HCT116 (cell line): Measurements from ENCODE around the gene NGF. TPM values are rescaled to one million over a fixed set of nuclear protein-coding genes. Genes with fewer than 3 reads are reported as not detected.

ENCODE experiments used
- ATAC-seq: fragments of 200-7000 bp; cut with Tn5 transposase; 2 replicates; pipeline ENCODE4 v1.9.1; 2020; ENCODE audit warnings: mild to moderate bottlenecking, moderate library complexity
- BruUV-seq: library from RNA; stranded (reverse); fragments of 400-500 nt; replicated peaks from 2 replicates; lab custom pipeline; 2021; lab: Mats Ljungman, UMichigan
- CTCF ChIA-PET: fragments of 300-600 bp; sonication (Branson Sonifier 250); formaldehyde crosslinking; loops from one replicate; lab custom pipeline; 2021; ENCODE audit warnings: antibody characterized with exemption; lab: Charles Lee
- POLR2A ChIA-PET: fragments of 300-600, 350-600 bp; sonication (Branson Sonifier 250); formaldehyde crosslinking; loops from one replicate; lab custom pipeline; 2021; ENCODE audit warnings: antibody characterized with exemption; lab: Charles Lee
- RAD21 ChIA-PET, 2 experiments: fragments of 300-600 bp; sonication (Branson Sonifier 250); formaldehyde crosslinking; loops; one replicate each; lab custom pipeline; 2023; ENCODE audit warnings: low total read pairs in 2 of 2; ENCODE audit not compliant: uncharacterized antibody in 2 of 2, unreplicated experiment in 2 of 2, low non-redundant PET in 1 of 2; lab: Charles Lee
- DNase-seq: peaks from one replicate; pipeline ENCODE4 v3.0.0-alpha.2; 2010; ENCODE audit warnings: low read depth, low spot score
- H2AFZ ChIP-seq: fragments of 200-600 bp; shearing (Covaris generic), sonication (generic); 2 replicates; pipeline ENCODE4 v1.6.1; 2017; ENCODE audit warnings: low read depth, mixed run types, mixed read lengths, antibody characterized with exemption, low read length; ENCODE audit not compliant: poor library complexity, severe bottlenecking
- H3K27ac ChIP-seq: 2 replicates; pipeline ENCODE4 v1.5.1; 2012; ENCODE audit warnings: low read depth, low read length
- H3K27me3 ChIP-seq: fragments of 200-600 bp; sonication (generic); 2 replicates; pipeline ENCODE4 v1.6.1; 2016; ENCODE audit warnings: mixed run types, low read length, mixed read lengths; ENCODE audit not compliant: insufficient read depth
- H3K36me3 ChIP-seq, 2 experiments: fragments of 200-500 bp in 1 of 2; fragments of 200-600 bp in 1 of 2; sonication (Bioruptor generic) in 1 of 2; sonication (generic) in 1 of 2; 2 replicates each; pipeline versions ENCODE4 v1.5.1 to v1.6.1; 2014 to 2016; ENCODE audit warnings: low read length in 2 of 2, inconsistent platforms in 1 of 2, mixed read lengths in 1 of 2, mixed run types in 1 of 2; ENCODE audit not compliant: insufficient read depth in 2 of 2, control insufficient read depth in 1 of 2
- H3K4me1 ChIP-seq, 2 experiments: fragments of 200-600 bp in 1 of 2; sonication (generic) in 1 of 2; 2 replicates each; pipeline versions ENCODE4 v1.5.1 to v1.6.1; 2012 to 2017; ENCODE audit warnings: low read length in 2 of 2, inconsistent platforms in 1 of 2, mild to moderate bottlenecking in 1 of 2, mixed read lengths in 1 of 2, mixed run types in 1 of 2, moderate library complexity in 1 of 2; ENCODE audit not compliant: insufficient read depth in 2 of 2, control insufficient read depth in 1 of 2
- H3K4me2 ChIP-seq: fragments of 200-600 bp; sonication (generic); 2 replicates; pipeline ENCODE4 v1.6.1; 2017; ENCODE audit warnings: mixed run types, low read length, mixed read lengths
- H3K4me3 ChIP-seq, 2 experiments: fragments of 200-600 bp in 1 of 2; sonication (generic) in 1 of 2; replicated peaks in 1 of 2; 2 replicates each; pipeline ENCODE4 v1.5.1; 2011 to 2016; ENCODE audit warnings: low read length in 2 of 2, control low read depth in 1 of 2, low read depth in 1 of 2, mild to moderate bottlenecking in 1 of 2, mixed read lengths in 1 of 2, mixed run types in 1 of 2
- H3K79me2 ChIP-seq: fragments of 200-600 bp; sonication (generic); 2 replicates; pipeline ENCODE4 v1.6.1; 2017; ENCODE audit warnings: mild to moderate bottlenecking, mixed run types, low read length, moderate library complexity, mixed read lengths; ENCODE audit not compliant: insufficient read depth
- H3K9ac ChIP-seq: fragments of 200-600 bp; sonication (generic); 2 replicates; pipeline ENCODE4 v1.6.1; 2016; ENCODE audit warnings: low read length, mixed read lengths
- H3K9me2 ChIP-seq: fragments of 200-600 bp; sonication (generic), shearing (Covaris generic); 2 replicates; pipeline ENCODE4 v1.6.1; 2017; ENCODE audit warnings: mixed run types, mild to moderate bottlenecking, moderate library complexity; ENCODE audit not compliant: insufficient read depth
- H3K9me3 ChIP-seq, 2 experiments: fragments of 200-500 bp in 1 of 2; fragments of 200-600 bp in 1 of 2; sonication (Bioruptor generic) in 1 of 2; sonication (generic) in 1 of 2; 2 replicates each; pipeline ENCODE4 v1.6.1; 2014 to 2017; ENCODE audit warnings: low read length in 2 of 2, mixed read lengths in 2 of 2, inconsistent platforms in 1 of 2, low read depth in 1 of 2, mild to moderate bottlenecking in 1 of 2, mixed run types in 1 of 2, moderate library complexity in 1 of 2; ENCODE audit not compliant: control insufficient read depth in 1 of 2, insufficient read depth in 1 of 2
- H4K20me1 ChIP-seq: fragments of 200-600 bp; sonication (generic), shearing (Covaris generic); 2 replicates; pipeline ENCODE4 v1.6.1; 2017; ENCODE audit warnings: mixed run types, mild to moderate bottlenecking, moderate library complexity; ENCODE audit not compliant: insufficient read depth
- CBX3 ChIP-seq: IDR thresholded peaks from 2 replicates; pipeline ENCODE4 v1.6.1; 2012; ENCODE audit warnings: low read depth
- CEBPB ChIP-seq: IDR thresholded peaks from 2 replicates; pipeline ENCODE4 v1.6.1; 2012; ENCODE audit warnings: low read depth
- JUND ChIP-seq: IDR thresholded peaks from 2 replicates; pipeline ENCODE4 v1.6.1; 2012
- POLR2A ChIP-seq: IDR thresholded peaks from 2 replicates; pipeline ENCODE4 v1.7.0; 2011; ENCODE audit warnings: borderline replicate concordance; ENCODE audit not compliant: insufficient read depth, insufficient read length; ENCODE audit errors: extremely low read depth
- POLR2AphosphoS5 ChIP-seq: IDR thresholded peaks from 2 replicates; pipeline ENCODE4 v1.6.1; 2011; ENCODE audit warnings: mild to moderate bottlenecking, low read depth, low read length, moderate library complexity
- RAD21 ChIP-seq: IDR thresholded peaks from 2 replicates; pipeline ENCODE4 v1.6.1; 2012; ENCODE audit warnings: low read depth, mild to moderate bottlenecking
- REST ChIP-seq: IDR thresholded peaks from 2 replicates; pipeline ENCODE4 v1.6.1; 2012; ENCODE audit warnings: low read depth
- SP1 ChIP-seq: IDR thresholded peaks from 2 replicates; pipeline ENCODE4 v1.6.1; 2012; ENCODE audit warnings: low read depth
- ZFX ChIP-seq: fragments of 450-650 bp; IDR thresholded peaks from 2 replicates; pipeline ENCODE4 v1.6.1; 2017
- ZNF274 ChIP-seq: fragments of 200-500 bp; sonication (Bioruptor generic); IDR thresholded peaks from 2 replicates; pipeline ENCODE4 v1.6.1; 2014; ENCODE audit warnings: mild to moderate bottlenecking, low read depth, low read length, inconsistent platforms
- intact Hi-C: fragments of 100-400 bp; cut with micrococcal nuclease; formaldehyde crosslinking; loops from 2 replicates; pipeline ENCODE4 v1.10.0; 2022
- total RNA-seq: library from RNA; stranded (reverse); gene quantifications from one replicate; pipeline ENCODE4 v1.2.1, GENCODE V29; 2021; ENCODE audit not compliant: unreplicated experiment
- TF ChIP-seq, protein P1 (sequence below): IDR thresholded peaks from 2 replicates; pipeline ENCODE4 v1.6.1; 2011; ENCODE audit warnings: mild to moderate bottlenecking, low read length, moderate library complexity; ENCODE audit not compliant: insufficient replicate concordance; ENCODE audit errors: extremely low read depth
- TF ChIP-seq, protein P2 (sequence below): IDR thresholded peaks from 2 replicates; pipeline ENCODE4 v1.6.1; 2012
- TF ChIP-seq, protein P3 (sequence below), 3 experiments: fragments of 200-600 bp in 1 of 3; sonication (generic) in 1 of 3; IDR thresholded peaks in 2 of 3; conservative IDR thresholded peaks in 1 of 3; 2 replicates each; pipeline ENCODE4 v1.5.1; 2012 to 2017; ENCODE audit warnings: low read depth in 2 of 3, low read length in 2 of 3, antibody characterized with exemption in 1 of 3, borderline replicate concordance in 1 of 3, control low read depth in 1 of 3, mild to moderate bottlenecking in 1 of 3, mixed read lengths in 1 of 3, mixed run types in 1 of 3, moderate library complexity in 1 of 3; ENCODE audit not compliant: insufficient read depth in 1 of 3

The NGF gene
- total RNA-seq, 1 experiment from 2014 or later: not detected

- no peak for TF ChIP-seq POLR2AphosphoS5
- TF ChIP-seq, protein P1, sequence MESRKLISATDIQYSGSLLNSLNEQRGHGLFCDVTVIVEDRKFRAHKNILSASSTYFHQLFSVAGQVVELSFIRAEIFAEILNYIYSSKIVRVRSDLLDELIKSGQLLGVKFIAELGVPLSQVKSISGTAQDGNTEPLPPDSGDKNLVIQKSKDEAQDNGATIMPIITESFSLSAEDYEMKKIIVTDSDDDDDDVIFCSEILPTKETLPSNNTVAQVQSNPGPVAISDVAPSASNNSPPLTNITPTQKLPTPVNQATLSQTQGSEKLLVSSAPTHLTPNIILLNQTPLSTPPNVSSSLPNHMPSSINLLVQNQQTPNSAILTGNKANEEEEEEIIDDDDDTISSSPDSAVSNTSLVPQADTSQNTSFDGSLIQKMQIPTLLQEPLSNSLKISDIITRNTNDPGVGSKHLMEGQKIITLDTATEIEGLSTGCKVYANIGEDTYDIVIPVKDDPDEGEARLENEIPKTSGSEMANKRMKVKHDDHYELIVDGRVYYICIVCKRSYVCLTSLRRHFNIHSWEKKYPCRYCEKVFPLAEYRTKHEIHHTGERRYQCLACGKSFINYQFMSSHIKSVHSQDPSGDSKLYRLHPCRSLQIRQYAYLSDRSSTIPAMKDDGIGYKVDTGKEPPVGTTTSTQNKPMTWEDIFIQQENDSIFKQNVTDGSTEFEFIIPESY: no peak
- TF ChIP-seq JUND: no peak
- TF ChIP-seq ZNF274: no peak
Observed at GRCh38 chr1:115262886-115263285, 75.2 kb downstream of the NGF start (continued).

DNA sequence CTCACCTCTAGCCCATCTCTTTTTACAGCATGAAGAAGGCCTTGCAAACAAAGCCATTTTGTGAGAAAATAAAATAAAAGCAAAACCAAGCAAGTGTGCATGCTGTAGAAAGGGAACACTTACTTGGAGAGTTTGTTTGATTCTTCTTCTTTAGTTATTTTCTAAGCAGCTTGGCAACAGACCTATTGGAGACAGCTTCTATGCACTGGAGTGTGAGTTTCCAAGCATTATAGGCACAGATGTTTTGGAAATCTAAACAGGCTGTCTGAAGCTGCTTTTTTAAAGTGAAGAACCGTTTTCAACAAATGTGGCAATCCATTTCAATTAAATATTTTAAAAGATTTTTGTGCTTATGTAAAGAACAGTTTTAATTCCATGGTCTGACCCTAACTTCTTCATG lies 76.6 kb downstream of the NGF start:
- TF ChIP-seq SP1 (no peak), ZFX (no peak), JUND (no peak), ZNF274 (no peak), REST (no peak), RAD21 (no peak), CEBPB (no peak), POLR2A (no peak), CBX3 (no peak)
- TF ChIP-seq, protein P2, sequence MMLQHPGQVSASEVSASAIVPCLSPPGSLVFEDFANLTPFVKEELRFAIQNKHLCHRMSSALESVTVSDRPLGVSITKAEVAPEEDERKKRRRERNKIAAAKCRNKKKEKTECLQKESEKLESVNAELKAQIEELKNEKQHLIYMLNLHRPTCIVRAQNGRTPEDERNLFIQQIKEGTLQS: no peak
- TF ChIP-seq, protein P3, sequence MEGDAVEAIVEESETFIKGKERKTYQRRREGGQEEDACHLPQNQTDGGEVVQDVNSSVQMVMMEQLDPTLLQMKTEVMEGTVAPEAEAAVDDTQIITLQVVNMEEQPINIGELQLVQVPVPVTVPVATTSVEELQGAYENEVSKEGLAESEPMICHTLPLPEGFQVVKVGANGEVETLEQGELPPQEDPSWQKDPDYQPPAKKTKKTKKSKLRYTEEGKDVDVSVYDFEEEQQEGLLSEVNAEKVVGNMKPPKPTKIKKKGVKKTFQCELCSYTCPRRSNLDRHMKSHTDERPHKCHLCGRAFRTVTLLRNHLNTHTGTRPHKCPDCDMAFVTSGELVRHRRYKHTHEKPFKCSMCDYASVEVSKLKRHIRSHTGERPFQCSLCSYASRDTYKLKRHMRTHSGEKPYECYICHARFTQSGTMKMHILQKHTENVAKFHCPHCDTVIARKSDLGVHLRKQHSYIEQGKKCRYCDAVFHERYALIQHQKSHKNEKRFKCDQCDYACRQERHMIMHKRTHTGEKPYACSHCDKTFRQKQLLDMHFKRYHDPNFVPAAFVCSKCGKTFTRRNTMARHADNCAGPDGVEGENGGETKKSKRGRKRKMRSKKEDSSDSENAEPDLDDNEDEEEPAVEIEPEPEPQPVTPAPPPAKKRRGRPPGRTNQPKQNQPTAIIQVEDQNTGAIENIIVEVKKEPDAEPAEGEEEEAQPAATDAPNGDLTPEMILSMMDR (IDR thresholded peaks at IDR 0.05 in 2 of 3, conservative IDR thresholded peaks at IDR 0.05 in 1 of 3; ENCODE audit: borderline replicate concordance in 1 of 3, insufficient read depth in 1 of 3, low read depth in 2 of 3, low read length in 2 of 3): no peak
- POLR2A ChIA-PET: no interaction called here
- BruUV-seq: no TSS peak
- Histone ChIP-seq H3K9ac (no peak overlapping the region), H3K4me3 (no peak overlapping the region), H3K4me1 (peaks cover 0 to 5% of the 10 kb centered on the region in 2 experiments; a peak in 2 of 4 replicates), H3K79me2 (no peaks in the 10 kb centered on the region), H3K9me3 (peaks cover 8 to 14% of the 10 kb centered on the region in 2 experiments; a peak in 2 of 4 replicates), H3K27me3 (no peaks in the 10 kb centered on the region), H3K36me3 (no peaks in the 10 kb centered on the region), H4K20me1 (no peaks in the 10 kb centered on the region), H3K4me2 (no peak overlapping the region), H3K9me2 (no peaks in the 10 kb centered on the region), H3K27ac (no peak overlapping the region), H2AFZ (no peak overlapping the region)
- RAD21 ChIA-PET: no interaction called here
- CTCF ChIA-PET: no interaction called here
- intact Hi-C loops: no loop called here
- ATAC-seq (no peak), DNase-seq (no peak)
